Activated CD4-positive, alpha-beta T cell treated with anti-CD3 and anti-CD28 coated beads, Interleukin-2, Interleukin-6, amounts not matched to agents 100 ng/mL and 50 ng/mL, durations not matched to agents 16 hours and 8 hours (primary cell): ENCODE measurements around the gene SLC16A5.
"Not testable (repeated sequence)": the region's sequence is repeated elsewhere in the genome, so short reads cannot be mapped to it uniquely, and the experiment has no call there.

Experiments
- DNase-seq: peaks from one replicate; pipeline ENCODE4 v3.0.0-alpha.2; 2020

The SLC16A5 gene

GRCh38 chr17:75087558-75088453 is at the start of gene SLC16A5:
Gene SLC16A5 (plus strand): TSS chr17:75087954. CDS start chr17:75093637, 5,683 bp downstream.
- peak; percentile 51 for DNase-seq

- DNase-seq: no peak
Observed at GRCh38 chr17:75039238-75039637, 48.5 kb upstream of the SLC16A5 start.

GRCh38 chr17:75041656-75042280 is 46.0 kb upstream of the SLC16A5 start:
- DNase-seq: no peak

GRCh38 chr17:75043789-75044188 is 44.0 kb upstream of the SLC16A5 start:
- not testable (repeated sequence) for DNase-seq

- DNase-seq: no peak
Observed at GRCh38 chr17:75044716-75045115, 43.0 kb upstream of the SLC16A5 start.

GRCh38 chr17:75045946-75046406 is 41.8 kb upstream of the SLC16A5 start:
- not testable (repeated sequence) for DNase-seq

- DNase-seq: peak; percentile 98
Observed at GRCh38 chr17:75046407-75047289, 41.1 kb upstream of the SLC16A5 start, which contains the start of the genes ATP5PD and KCTD2. Gene ATP5PD (minus strand): TSS chr17:75046969. CDS start chr17:75042650, 4,319 bp downstream. Gene KCTD2 (plus strand): TSS chr17:75047225. CDS start chr17:75047251, 26 bp downstream.

- DNase-seq: peak; percentile 26
Observed at GRCh38 chr17:75047398-75048098, 40.2 kb upstream of the SLC16A5 start.

- no peak for DNase-seq
Observed at GRCh38 chr17:75048249-75048878, 39.4 kb upstream of the SLC16A5 start.

GRCh38 chr17:75049057-75049456 is 38.7 kb upstream of the SLC16A5 start:
- DNase-seq: no peak

GRCh38 chr17:75049706-75050105 is 38.0 kb upstream of the SLC16A5 start:
- no peak for DNase-seq

GRCh38 chr17:75051941-75052340 is 35.8 kb upstream of the SLC16A5 start:
- DNase-seq: no peak

GRCh38 chr17:75059369-75060345 is 28.1 kb upstream of the SLC16A5 start:
- no peak for DNase-seq

GRCh38 chr17:75060434-75061054 is 27.2 kb upstream of the SLC16A5 start:
- DNase-seq: no peak

- no peak for DNase-seq
Observed at GRCh38 chr17:75061055-75061438, 26.7 kb upstream of the SLC16A5 start.

GRCh38 chr17:75061618-75062017 is 26.1 kb upstream of the SLC16A5 start:
- no peak for DNase-seq

GRCh38 chr17:75063201-75063600 is 24.6 kb upstream of the SLC16A5 start:
- no peak for DNase-seq

GRCh38 chr17:75063626-75064025 is 24.1 kb upstream of the SLC16A5 start:
- DNase-seq: no peak

- no peak for DNase-seq
Observed at GRCh38 chr17:75064040-75064439, 23.7 kb upstream of the SLC16A5 start.

- no peak for DNase-seq
Observed at GRCh38 chr17:75064460-75064859, 23.3 kb upstream of the SLC16A5 start.
